ENCODE measurements around the gene CCDC183. TPM values are rescaled to one million over a fixed set of nuclear protein-coding genes. Genes with fewer than 3 reads are reported as not detected.

The CCDC183 gene
- total and polyA plus RNA-seq, 10 of the 15 experiments (the other 5 are each of a cell fraction or from before 2014, with no cell fraction given), result 0.04 to 1.2 (median 0.55) TPM; not detected in 5

DNA sequence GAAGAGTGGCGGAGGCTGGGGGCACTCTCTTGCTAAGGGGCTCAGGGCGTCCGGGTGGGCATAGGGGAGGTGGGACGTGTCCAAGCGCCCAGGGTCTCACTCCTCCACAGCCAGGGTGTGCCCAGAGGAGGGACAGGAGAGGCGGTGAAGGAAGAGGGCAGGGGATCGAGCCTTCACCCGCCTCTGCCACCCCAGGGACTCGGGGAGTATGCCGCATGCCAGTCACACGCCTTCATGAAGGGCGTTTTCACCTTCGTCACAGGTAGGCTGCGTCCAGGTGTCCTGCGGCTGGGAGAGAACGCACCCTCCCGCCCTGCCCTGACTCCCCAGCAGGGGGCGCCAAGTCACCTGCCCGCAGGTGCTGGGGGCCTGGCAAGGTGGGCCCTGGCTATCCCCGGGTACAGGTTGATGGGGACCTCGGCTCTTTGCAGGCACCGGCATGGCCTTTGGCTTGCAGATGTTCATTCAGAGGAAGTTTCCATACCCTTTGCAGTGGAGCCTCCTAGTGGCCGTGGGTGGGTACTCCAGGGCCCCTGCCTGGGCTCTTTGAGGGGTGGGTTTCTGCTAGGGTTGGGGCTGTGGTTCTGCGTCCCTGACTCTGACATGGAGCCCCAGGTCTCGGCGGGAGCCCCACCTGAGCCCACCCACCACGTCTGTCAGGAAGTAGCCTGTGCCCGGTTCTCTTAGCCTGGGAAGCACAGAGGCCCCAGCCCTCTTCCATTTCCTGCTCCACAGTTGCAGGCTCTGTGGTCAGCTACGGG is 4.4 kb upstream of the CCDC183 start (continued):
- TF ChIP-seq HCFC1 (IDR thresholded peaks at IDR 0.05; ENCODE audit: low read length) (0 out of 2 replicates have a peak, but pooled peaks have one; percentile 13), NBN (IDR thresholded peaks at IDR 0.05) (peak; percentile 68), RCOR1 (conservative IDR thresholded peaks at IDR 0.05; ENCODE audit: low read depth, low read length) (no peak), POLR2A (IDR thresholded peaks at IDR 0.05; ENCODE audit: low read depth, low read length) (no peak), TARDBP (IDR thresholded peaks at IDR 0.05; ENCODE audit: borderline replicate concordance) (0 out of 2 replicates have a peak, but pooled peaks have one; percentile 22), DPF2 (IDR thresholded peaks at IDR 0.05) (0 out of 2 replicates have a peak, but pooled peaks have one; percentile 65), CREM (IDR thresholded peaks at IDR 0.05; ENCODE audit: low read depth) (0 out of 2 replicates have a peak, but pooled peaks have one; percentile 19), ZBED1 (IDR thresholded peaks at IDR 0.05; ENCODE audit: borderline replicate concordance) (no peak), NFYB (IDR thresholded peaks at IDR 0.05; ENCODE audit: insufficient read depth, low read depth, low read length) (no peak), IKZF1 (conservative IDR thresholded peaks at IDR 0.05) (peak; percentile 9; the same call in 1 of the 2 replicates), TCF12 (IDR thresholded peaks at IDR 0.05; ENCODE audit: low read depth, low read length) (peak; percentile 34; the same call in 1 of the 2 replicates), SMARCA5 (IDR thresholded peaks at IDR 0.05) (peak; percentile 99), MTA2 (IDR thresholded peaks at IDR 0.05; ENCODE audit: low read depth) (0 out of 2 replicates have a peak, but pooled peaks have one; percentile 41), MYB (IDR thresholded peaks at IDR 0.05; ENCODE audit: borderline replicate concordance, low read depth, low read length) (no peak), RAD21 (IDR thresholded peaks at IDR 0.05; ENCODE audit: insufficient read depth, low read depth, low read length) (peak; percentile 35; the same call in 1 of the 2 replicates), YY1 (IDR thresholded peaks at IDR 0.05; ENCODE audit: low read depth, low read length) (peak; percentile 65; the same call in 1 of the 2 replicates), CEBPB (IDR thresholded peaks at IDR 0.05; ENCODE audit: borderline replicate concordance in 1 of 2, low read depth in 2 of 2, low read length in 2 of 2) (no peak), EGR1 (IDR thresholded peaks at IDR 0.05; ENCODE audit: borderline replicate concordance in 1 of 2, low read depth in 2 of 2, low read length in 2 of 2) (no peak), NR2C2 (IDR thresholded peaks at IDR 0.05; ENCODE audit: borderline replicate concordance, control insufficient read depth, insufficient read length, low read depth) (no peak), ZNF217 (IDR thresholded peaks at IDR 0.05) (peak; percentile 84; the same call in 1 of the 2 replicates), SUZ12 (IDR thresholded peaks at IDR 0.05; ENCODE audit: unreplicated experiment) (no peak), MTA3 (IDR thresholded peaks at IDR 0.05; ENCODE audit: borderline replicate concordance, low read length) (no peak), TCF3 (IDR thresholded peaks at IDR 0.05; ENCODE audit: borderline replicate concordance, insufficient read depth, low read depth, low read length) (no peak)
- TF ChIP-seq, protein P1, sequence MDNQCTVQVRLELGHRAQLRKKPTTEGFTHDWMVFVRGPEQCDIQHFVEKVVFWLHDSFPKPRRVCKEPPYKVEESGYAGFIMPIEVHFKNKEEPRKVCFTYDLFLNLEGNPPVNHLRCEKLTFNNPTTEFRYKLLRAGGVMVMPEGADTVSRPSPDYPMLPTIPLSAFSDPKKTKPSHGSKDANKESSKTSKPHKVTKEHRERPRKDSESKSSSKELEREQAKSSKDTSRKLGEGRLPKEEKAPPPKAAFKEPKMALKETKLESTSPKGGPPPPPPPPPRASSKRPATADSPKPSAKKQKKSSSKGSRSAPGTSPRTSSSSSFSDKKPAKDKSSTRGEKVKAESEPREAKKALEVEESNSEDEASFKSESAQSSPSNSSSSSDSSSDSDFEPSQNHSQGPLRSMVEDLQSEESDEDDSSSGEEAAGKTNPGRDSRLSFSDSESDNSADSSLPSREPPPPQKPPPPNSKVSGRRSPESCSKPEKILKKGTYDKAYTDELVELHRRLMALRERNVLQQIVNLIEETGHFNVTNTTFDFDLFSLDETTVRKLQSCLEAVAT (IDR thresholded peaks at IDR 0.05), result 0 out of 2 replicates have a peak, but pooled peaks have one; percentile 42
- TF ChIP-seq, protein P2, sequence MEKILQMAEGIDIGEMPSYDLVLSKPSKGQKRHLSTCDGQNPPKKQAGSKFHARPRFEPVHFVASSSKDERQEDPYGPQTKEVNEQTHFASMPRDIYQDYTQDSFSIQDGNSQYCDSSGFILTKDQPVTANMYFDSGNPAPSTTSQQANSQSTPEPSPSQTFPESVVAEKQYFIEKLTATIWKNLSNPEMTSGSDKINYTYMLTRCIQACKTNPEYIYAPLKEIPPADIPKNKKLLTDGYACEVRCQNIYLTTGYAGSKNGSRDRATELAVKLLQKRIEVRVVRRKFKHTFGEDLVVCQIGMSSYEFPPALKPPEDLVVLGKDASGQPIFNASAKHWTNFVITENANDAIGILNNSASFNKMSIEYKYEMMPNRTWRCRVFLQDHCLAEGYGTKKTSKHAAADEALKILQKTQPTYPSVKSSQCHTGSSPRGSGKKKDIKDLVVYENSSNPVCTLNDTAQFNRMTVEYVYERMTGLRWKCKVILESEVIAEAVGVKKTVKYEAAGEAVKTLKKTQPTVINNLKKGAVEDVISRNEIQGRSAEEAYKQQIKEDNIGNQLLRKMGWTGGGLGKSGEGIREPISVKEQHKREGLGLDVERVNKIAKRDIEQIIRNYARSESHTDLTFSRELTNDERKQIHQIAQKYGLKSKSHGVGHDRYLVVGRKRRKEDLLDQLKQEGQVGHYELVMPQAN (conservative IDR thresholded peaks at IDR 0.05), result peak; percentile 44; the same call in 1 of the 2 replicates
